ENCODE measurements around the gene POM121. TPM values are rescaled to one million over a fixed set of nuclear protein-coding genes. Genes with fewer than 3 reads are reported as not detected.
"Not testable (repeated sequence)": the region's sequence is repeated elsewhere in the genome, so short reads cannot be mapped to it uniquely, and the experiment has no call there.

POM121 gene
- total and polyA plus RNA-seq, 2 donors (not counting 3 experiments of a cell fraction or from before 2014, with no cell fraction given), result 12.3 to 47.8 TPM

DNA sequence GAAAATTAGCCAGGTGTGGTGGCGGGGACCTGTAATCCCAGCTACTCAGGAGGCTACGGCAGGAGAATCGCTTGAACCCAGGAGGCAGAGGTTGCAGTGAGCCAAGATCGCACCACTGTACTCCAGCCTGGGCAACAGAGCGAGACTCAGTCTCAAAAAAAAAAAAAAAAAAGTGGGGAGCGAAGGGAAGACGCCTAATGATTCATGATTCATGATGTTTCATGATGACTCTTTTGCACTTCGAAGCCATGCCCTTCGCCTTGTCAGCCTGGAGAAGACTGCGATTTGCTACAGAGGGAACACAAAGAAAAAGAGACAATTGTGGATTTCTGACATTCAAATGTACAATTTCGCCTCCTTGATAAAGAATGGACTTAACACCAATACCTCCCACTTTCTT, 57.2 kb downstream of the POM121 start:
- CTCF ChIA-PET; H3K36me3 ChIP-seq (ENCODE audit: control insufficient read depth in 2 of 2, extremely low read depth in 1 of 2, insufficient read depth in 2 of 2, low read length in 2 of 2); H3K9me1 ChIP-seq (replicated peaks; ENCODE audit: control insufficient read depth, extremely low read depth, insufficient read depth, low read length); H2AFZ ChIP-seq (ENCODE audit: low read depth, low read length); H3K79me2 ChIP-seq (ENCODE audit: control insufficient read depth, insufficient read depth, low read length); H3K27ac ChIP-seq (ENCODE audit: insufficient read depth, low read depth, low read length); POLR2A ChIA-PET; H4K20me1 ChIP-seq (replicated peaks; ENCODE audit: control insufficient read depth, extremely low read depth, insufficient read depth, low read length); DNase-seq (ENCODE audit: low read depth, low spot score); FAIRE-seq; dilution Hi-C loops (cut with MboI; ENCODE audit: extremely low pct_ligation_motif_present, low sequenced_read_pairs); BruUV-seq (replicated peaks); H3K9me3 ChIP-seq (replicated peaks; ENCODE audit: control insufficient read depth, insufficient read depth, low read length); H3K4me2 ChIP-seq (ENCODE audit: insufficient read depth, low read length); H3K9ac ChIP-seq (replicated peaks; ENCODE audit: extremely low read depth, insufficient read depth, low read length); H3K4me1 ChIP-seq (ENCODE audit: control insufficient read depth, extremely low read depth, insufficient read depth, low read length); intact Hi-C loops (cut with micrococcal nuclease); H3K4me3 ChIP-seq (replicated peaks in 1 of 3; ENCODE audit: insufficient read depth in 1 of 3, low read depth in 1 of 3, low read length in 3 of 3); H3K27me3 ChIP-seq (ENCODE audit: control insufficient read depth in 2 of 2, insufficient read depth in 2 of 2, low read length in 2 of 2): not testable (repeated sequence)

DNA sequence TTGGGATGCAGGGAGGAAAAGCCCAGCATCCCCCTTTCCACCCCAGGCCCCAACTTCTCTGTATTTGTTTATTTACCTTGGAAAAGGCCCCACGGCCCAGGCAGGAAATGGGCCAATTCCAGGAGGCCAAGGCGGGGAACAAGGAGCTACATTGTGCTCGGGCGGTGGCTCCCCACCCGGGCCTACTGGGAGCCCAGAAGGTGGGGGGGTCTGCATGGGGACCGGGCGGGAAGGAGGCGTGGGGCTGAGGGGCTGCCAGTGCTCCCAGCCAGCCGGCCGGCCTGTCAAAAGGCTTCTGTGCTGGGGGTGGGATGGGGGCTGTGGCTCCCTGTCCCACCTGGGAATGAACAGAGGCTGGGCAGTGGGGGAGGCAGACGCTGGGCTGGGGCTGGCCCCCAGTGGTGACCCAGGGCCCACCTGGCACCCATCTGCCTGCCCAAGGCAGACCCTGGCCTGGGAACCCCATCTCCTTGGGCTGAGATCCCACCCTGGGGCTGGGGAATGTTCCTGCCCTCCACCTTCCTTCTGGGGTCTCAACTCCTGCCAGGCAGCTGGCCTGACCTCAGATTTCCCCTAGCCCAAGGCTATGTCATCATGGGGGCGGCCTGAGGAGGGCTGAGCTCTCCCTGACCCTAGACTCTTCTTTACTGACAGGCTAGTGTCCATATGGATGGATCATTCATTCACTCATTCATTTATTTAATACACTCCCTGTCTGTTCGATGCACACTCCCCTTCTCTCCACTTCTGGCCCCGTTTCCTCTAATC, 65.4 kb downstream of the POM121 start:
- H3K4me2 ChIP-seq (ENCODE audit: insufficient read depth, low read length); H3K27ac ChIP-seq (ENCODE audit: insufficient read depth, low read depth, low read length); DNase-seq (ENCODE audit: low read depth, low spot score); H4K20me1 ChIP-seq (replicated peaks; ENCODE audit: control insufficient read depth, extremely low read depth, insufficient read depth, low read length); H3K4me3 ChIP-seq (replicated peaks in 1 of 3; ENCODE audit: insufficient read depth in 1 of 3, low read depth in 1 of 3, low read length in 3 of 3); H3K27me3 ChIP-seq (ENCODE audit: control insufficient read depth in 2 of 2, insufficient read depth in 2 of 2, low read length in 2 of 2); H3K4me1 ChIP-seq (ENCODE audit: control insufficient read depth, extremely low read depth, insufficient read depth, low read length); CTCF ChIA-PET; H3K36me3 ChIP-seq (ENCODE audit: control insufficient read depth in 2 of 2, extremely low read depth in 1 of 2, insufficient read depth in 2 of 2, low read length in 2 of 2); POLR2A ChIA-PET; H3K9me3 ChIP-seq (replicated peaks; ENCODE audit: control insufficient read depth, insufficient read depth, low read length); H3K79me2 ChIP-seq (ENCODE audit: control insufficient read depth, insufficient read depth, low read length); BruUV-seq (replicated peaks); H3K9ac ChIP-seq (replicated peaks; ENCODE audit: extremely low read depth, insufficient read depth, low read length); intact Hi-C loops (cut with micrococcal nuclease); H2AFZ ChIP-seq (ENCODE audit: low read depth, low read length); H3K9me1 ChIP-seq (replicated peaks; ENCODE audit: control insufficient read depth, extremely low read depth, insufficient read depth, low read length); dilution Hi-C loops (cut with MboI; ENCODE audit: extremely low pct_ligation_motif_present, low sequenced_read_pairs); FAIRE-seq: not testable (repeated sequence)

DNA sequence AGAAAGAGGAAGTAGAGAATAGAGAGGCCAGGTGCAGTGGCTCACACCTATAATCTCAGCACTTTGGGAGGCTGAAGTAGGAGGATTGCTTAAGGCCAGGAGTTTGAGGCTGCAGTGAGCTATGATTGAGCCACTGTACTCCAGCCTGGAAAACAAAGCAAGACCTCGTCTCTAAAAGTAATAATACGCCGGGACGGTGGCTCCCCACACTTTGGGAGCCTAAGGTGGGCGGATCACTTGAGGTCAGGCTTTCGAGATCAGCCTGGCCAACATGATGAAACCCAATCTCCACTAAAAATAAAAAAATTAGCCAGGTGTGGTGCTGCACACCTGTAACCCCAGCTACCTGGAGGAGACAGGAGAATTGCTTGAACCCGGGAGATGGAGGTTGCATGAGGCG, 70.6 kb downstream of the POM121 start:
- H3K36me3 ChIP-seq (ENCODE audit: control insufficient read depth in 2 of 2, extremely low read depth in 1 of 2, insufficient read depth in 2 of 2, low read length in 2 of 2); H3K27me3 ChIP-seq (ENCODE audit: control insufficient read depth in 2 of 2, insufficient read depth in 2 of 2, low read length in 2 of 2); intact Hi-C loops (cut with micrococcal nuclease); H3K9ac ChIP-seq (replicated peaks; ENCODE audit: extremely low read depth, insufficient read depth, low read length); H3K79me2 ChIP-seq (ENCODE audit: control insufficient read depth, insufficient read depth, low read length); H3K9me1 ChIP-seq (replicated peaks; ENCODE audit: control insufficient read depth, extremely low read depth, insufficient read depth, low read length); dilution Hi-C loops (cut with MboI; ENCODE audit: extremely low pct_ligation_motif_present, low sequenced_read_pairs); H4K20me1 ChIP-seq (replicated peaks; ENCODE audit: control insufficient read depth, extremely low read depth, insufficient read depth, low read length); H3K27ac ChIP-seq (ENCODE audit: insufficient read depth, low read depth, low read length); H3K4me2 ChIP-seq (ENCODE audit: insufficient read depth, low read length); FAIRE-seq; BruUV-seq (replicated peaks); H3K4me3 ChIP-seq (replicated peaks in 1 of 3; ENCODE audit: insufficient read depth in 1 of 3, low read depth in 1 of 3, low read length in 3 of 3); H3K4me1 ChIP-seq (ENCODE audit: control insufficient read depth, extremely low read depth, insufficient read depth, low read length); DNase-seq (ENCODE audit: low read depth, low spot score); H2AFZ ChIP-seq (ENCODE audit: low read depth, low read length); H3K9me3 ChIP-seq (replicated peaks; ENCODE audit: control insufficient read depth, insufficient read depth, low read length); POLR2A ChIA-PET; CTCF ChIA-PET: not testable (repeated sequence)

DNA sequence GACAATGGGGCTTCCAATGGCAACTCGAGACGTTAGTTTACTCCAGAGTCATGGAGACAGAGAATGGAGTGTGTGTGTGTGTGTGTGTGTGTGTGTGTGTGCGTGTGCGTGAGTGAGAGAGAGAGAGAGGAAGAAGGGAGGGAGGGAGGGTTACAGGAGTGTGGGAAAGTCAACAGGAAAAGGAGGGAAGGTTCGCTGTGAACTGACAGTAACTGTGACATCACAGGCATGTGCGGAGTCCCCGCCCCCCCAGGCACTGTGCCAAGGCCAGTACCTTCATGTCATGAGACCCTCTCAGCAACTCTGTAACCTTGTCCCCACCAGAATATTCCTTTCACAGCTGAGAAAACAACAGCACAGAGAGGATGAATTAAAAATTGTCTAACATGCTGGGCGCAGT, 72.6 kb downstream of the POM121 start:
- H3K4me2 ChIP-seq (ENCODE audit: insufficient read depth, low read length); H2AFZ ChIP-seq (ENCODE audit: low read depth, low read length); FAIRE-seq; DNase-seq (ENCODE audit: low read depth, low spot score); H3K9me3 ChIP-seq (replicated peaks; ENCODE audit: control insufficient read depth, insufficient read depth, low read length); H3K36me3 ChIP-seq (ENCODE audit: control insufficient read depth in 2 of 2, extremely low read depth in 1 of 2, insufficient read depth in 2 of 2, low read length in 2 of 2); H3K79me2 ChIP-seq (ENCODE audit: control insufficient read depth, insufficient read depth, low read length); H4K20me1 ChIP-seq (replicated peaks; ENCODE audit: control insufficient read depth, extremely low read depth, insufficient read depth, low read length); intact Hi-C loops (cut with micrococcal nuclease); dilution Hi-C loops (cut with MboI; ENCODE audit: extremely low pct_ligation_motif_present, low sequenced_read_pairs); POLR2A ChIA-PET; H3K4me3 ChIP-seq (replicated peaks in 1 of 3; ENCODE audit: insufficient read depth in 1 of 3, low read depth in 1 of 3, low read length in 3 of 3); CTCF ChIA-PET; H3K9ac ChIP-seq (replicated peaks; ENCODE audit: extremely low read depth, insufficient read depth, low read length); H3K27me3 ChIP-seq (ENCODE audit: control insufficient read depth in 2 of 2, insufficient read depth in 2 of 2, low read length in 2 of 2); H3K9me1 ChIP-seq (replicated peaks; ENCODE audit: control insufficient read depth, extremely low read depth, insufficient read depth, low read length); BruUV-seq (replicated peaks); H3K4me1 ChIP-seq (ENCODE audit: control insufficient read depth, extremely low read depth, insufficient read depth, low read length); H3K27ac ChIP-seq (ENCODE audit: insufficient read depth, low read depth, low read length): not testable (repeated sequence)
